GM18873 (cell line): ENCODE results near the gene CACNB2.
A peak's percentile ranks its signal among the peaks of the same experiment; 100 is the strongest.
"Not testable (repeated sequence)": the region's sequence is repeated elsewhere in the genome, so short reads cannot be mapped to it uniquely, and the experiment has no call there.

ENCODE experiments used
- ATAC-seq: cut with Tn5 transposase; IDR thresholded peaks from one replicate; pipeline ENCODE4 v1.9.1; 2021; ENCODE audit warnings: mild to moderate bottlenecking, moderate library complexity, moderate number of reproducible peaks; ENCODE audit not compliant: unreplicated experiment, low FRiP score

The CACNB2 gene

GRCh38 chr10:18436902-18437301, 296.7 kb downstream of the CACNB2 start:
- no peak for ATAC-seq

- no peak for ATAC-seq
Observed at GRCh38 chr10:18437486-18437885, 297.3 kb downstream of the CACNB2 start.

DNA sequence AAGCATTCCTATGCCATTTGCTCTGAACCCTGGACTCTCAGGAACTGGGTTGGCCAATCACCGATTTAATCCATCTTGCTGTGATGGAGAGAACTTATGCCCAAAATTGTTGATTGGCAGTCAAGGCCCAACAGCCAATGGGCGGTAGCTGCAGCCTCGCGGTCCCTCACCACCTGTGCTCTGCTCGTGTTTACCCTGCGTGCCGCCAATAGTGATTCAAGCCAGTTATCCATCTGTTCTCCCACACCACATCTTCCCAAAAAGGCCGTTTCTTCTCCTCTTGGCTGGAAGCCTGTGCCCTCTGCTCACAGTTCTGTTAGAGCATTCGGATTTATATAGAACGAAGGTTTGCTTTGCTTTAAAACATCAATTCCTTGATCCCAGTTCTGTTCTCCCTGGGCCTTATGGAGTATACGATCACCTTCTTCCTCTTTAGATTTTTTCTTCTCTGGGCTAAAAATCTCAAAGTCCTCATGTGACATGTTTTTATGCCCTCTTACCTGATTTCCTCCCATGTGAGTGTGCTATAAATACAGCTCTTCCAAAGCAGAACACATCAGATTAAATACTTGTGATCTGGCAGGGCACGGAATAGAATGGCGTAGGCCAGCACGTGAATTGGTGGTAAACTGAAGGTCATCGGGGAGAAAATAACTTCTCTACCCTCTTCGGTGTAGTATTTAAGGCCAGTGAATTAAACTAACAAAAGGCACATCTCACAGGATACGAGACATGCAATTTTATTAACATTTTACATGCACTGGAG, 298.3 kb downstream of the CACNB2 start:
- no peak for ATAC-seq

GRCh38 chr10:18439601-18440000, 299.4 kb downstream of the CACNB2 start:
- no peak for ATAC-seq

GRCh38 chr10:18445635-18446034, 305.4 kb downstream of the CACNB2 start:
- ATAC-seq, result not testable (repeated sequence)

DNA sequence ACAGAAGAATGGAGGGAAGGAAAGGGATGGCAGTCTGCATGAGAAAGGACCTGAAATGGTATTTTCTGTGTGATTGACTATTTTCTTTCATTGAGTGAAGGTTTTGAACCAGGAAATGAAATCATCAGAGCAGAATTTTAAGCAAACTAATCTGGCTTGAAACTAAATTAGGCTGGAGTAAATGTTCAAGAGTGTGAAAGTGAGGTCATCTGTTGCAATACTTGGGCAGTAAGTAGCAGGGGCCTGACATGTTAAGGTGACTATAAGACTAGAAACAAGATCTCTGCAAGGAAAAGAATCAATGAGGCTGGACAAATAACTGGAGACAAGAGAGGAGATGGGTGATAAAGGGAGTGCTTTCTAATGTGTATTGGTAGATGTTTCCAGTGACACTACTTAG, 306.0 kb downstream of the CACNB2 start:
- no peak for ATAC-seq

GRCh38 chr10:18449611-18450026, 309.4 kb downstream of the CACNB2 start:
- peak; percentile 36 for ATAC-seq

DNA sequence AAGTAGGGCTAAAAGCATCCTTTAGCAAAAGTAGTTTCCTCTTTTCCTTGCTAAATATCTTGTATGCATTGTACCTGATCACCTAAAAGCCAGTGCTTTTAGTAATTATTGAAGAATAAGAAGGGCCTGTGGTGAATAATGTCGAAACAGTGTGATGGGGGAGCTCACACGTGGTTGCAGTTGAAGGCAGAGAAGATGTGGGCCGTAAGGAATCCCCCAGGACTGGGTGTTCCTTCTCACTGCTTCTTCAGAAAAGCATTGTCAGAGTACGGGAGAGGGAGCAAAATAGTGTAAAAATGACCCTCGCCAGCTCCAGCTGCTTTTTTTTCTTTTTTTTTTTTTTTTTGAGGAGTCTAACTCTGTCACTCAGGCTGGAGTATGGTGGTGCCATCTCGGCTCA, 310.1 kb downstream of the CACNB2 start:
- peak; percentile 34 for ATAC-seq

DNA sequence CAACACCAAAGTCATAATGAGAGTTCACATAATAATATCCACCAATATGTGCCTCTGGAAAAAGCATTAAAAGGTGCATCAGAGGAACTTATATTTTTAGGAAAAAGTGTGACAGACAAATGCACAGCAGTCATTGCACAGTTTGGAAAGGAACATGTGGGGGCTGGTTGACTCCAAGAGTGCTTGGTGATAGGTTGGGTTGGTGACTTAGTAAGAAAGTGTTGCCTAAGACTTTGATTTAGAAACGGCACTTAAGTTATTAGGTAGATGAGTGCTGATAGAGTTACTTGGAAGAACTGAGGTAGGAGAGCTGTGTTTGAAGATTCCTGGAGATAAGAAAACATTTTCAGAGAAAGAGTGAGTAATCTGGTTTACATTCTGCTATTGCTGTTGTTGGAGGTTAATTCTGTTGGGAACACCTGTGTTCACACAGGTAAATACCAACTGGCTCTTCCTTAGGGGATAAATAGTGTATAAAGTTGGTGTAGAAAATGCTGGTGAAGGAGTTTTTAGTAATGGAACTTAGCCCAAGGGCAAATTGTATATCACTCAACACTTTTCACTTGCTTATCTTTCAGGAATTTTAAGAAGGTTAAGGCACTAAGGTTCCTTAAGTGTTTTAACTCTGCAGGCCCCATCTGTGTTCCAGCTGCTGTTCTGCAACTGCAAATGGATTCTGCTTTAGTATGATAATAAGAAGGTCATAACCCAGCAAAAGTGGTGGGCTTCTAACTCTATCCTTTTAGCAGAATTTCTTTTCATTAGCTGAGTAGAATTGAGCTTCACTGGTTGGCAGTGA, 315.1 kb downstream of the CACNB2 start:
- ATAC-seq, result no peak

DNA sequence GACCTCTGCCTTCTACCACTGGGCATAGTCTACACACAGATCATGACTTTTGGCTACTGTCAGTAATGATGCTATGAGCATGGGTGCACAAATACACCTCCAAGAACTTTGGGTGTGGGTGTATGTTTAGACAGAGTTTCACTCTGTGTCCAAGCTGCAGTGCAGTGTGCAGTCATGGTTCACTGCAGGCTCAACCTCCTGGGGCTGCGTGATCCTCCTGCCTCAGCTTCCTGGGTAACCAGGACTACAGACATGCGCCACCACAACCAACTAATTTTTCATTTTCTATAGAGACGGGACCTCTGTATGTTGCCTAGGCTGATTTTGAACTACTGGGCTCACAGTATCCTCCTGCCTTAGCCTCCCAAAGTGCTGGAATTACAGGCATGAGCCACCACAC, 316.8 kb downstream of the CACNB2 start:
- ATAC-seq, result peak; percentile 99

- no peak for ATAC-seq
Observed at GRCh38 chr10:18460032-18460431, 319.8 kb downstream of the CACNB2 start.

DNA sequence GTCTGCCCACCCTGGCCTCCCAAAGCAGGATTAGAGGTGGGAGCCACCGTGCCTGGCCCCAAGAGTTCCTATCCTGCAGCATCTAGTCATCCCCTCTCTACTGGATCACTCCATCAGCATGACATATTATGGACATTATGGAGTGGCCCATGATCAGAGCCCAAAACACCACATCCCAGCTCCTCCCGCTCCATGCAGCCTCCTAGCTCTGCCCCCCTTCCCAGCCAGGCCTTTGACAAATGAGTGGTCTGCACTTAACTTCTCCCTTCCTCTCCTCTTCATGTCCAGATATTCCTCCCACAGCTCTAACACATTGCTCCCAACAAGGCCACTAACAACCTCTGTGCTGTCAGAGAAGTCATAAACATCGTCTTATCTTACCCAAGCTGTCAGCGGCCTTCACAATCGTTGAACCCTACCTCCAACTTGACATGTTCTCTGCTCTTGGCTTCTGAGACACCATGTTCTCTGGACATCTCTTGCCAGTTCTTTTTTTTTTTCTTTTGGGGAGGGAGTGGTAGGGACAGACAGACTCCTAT, 323.5 kb downstream of the CACNB2 start:
- ATAC-seq, result no peak

- no peak for ATAC-seq
Observed at GRCh38 chr10:18469125-18469524, 328.9 kb downstream of the CACNB2 start.

- ATAC-seq, result no peak
Observed at GRCh38 chr10:18472977-18473376, 332.8 kb downstream of the CACNB2 start.

DNA sequence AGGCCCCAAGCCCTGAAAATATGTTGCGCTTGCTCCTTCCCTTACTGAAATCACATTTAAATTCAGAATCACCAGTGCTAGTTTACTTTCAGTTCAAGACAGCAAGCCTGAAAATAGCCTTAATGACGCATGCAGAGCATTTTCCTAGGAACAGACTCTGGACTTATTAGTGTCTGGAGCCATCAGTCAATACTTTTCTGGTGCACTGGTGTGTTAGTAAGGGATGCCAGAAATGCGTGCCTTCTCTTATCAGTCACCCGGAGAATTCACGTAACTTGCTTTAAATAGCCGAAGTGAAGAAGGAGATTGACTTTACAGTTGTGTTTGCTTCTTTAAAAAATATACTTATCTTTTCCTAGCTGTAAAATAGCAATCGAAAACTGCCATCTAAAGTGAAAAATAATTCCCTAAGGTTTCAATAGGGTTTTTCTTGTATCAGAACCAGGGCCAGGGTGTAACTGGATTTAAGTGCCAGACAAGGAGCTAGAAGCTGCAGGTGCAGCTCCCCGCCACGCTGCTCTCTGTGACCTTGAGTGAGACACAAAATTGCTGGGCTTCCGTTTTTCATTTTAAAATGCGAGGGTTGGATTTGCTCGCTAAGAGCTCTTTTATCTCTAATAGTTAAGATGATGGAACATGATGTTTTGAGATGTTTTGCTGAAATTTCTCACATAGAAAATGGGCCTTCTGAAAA, 333.3 kb downstream of the CACNB2 start:
- ATAC-seq, result no peak

- ATAC-seq, result no peak
Observed at GRCh38 chr10:18474118-18474455, 333.9 kb downstream of the CACNB2 start.

GRCh38 chr10:18476076-18476647, 335.9 kb downstream of the CACNB2 start:
- ATAC-seq, result no peak

DNA sequence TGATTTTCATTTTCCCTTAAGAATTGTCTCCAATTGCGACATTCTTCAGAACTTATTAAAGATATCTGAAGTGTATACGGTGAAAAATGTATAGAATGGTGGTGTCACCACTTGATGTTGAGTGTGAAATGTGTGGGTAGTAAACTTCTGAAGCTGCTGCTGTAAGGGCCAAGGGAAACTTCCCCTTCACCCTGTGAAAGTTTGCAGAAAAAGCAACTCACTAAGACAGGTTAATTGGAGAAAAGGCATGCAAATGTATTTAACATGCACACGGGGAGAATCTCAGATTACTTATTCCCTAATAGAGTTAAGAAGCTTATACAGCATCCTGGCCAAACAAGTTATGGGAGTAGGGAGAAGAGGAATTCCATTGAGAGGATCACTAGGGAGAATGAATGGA, 338.1 kb downstream of the CACNB2 start:
- ATAC-seq, result no peak

GRCh38 chr10:18479502-18479901, 339.3 kb downstream of the CACNB2 start:
- ATAC-seq, result no peak

DNA sequence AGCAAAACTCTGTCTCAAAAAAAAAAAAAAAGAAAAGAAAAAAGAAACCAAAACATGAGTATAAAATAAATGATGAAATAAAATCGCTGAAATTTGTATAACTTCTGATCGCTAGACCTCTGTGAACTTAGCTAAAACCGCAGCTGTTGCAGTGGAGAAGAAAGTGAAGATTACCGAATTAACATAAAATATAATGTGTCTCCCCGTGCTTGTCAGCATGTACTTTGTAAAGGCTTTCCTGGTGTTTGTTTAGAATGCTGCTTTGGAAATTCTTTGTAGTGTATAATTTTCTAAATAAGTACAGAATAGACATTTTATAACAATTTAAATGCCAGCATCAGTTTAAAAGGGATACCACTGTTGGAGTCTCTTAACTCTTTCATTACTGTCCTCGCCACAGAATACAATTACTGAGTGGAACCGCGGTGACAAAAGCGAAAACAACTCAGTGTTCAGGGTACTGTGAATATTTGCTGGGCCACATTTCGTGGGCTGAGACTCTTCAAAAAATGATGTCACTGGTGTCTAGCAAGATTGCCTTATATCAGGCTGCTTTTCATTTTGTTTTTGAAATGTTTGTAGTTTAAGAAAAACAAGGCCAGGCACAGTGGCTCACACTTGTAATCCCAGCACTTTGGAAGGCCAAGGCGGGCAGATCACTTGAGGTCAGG, 343.4 kb downstream of the CACNB2 start:
- ATAC-seq, result no peak
